H1 (cell line): ENCODE results near the gene ITPKC. TPM values are rescaled to one million over a fixed set of nuclear protein-coding genes. Genes with fewer than 3 reads are reported as not detected.

ENCODE experiments used
- CTCF ChIA-PET: fragments of 300-600 bp; sonication (Branson Sonifier 250); formaldehyde crosslinking; loops from one replicate; lab custom pipeline; 2021; ENCODE audit not compliant: partially characterized antibody; lab: Charles Lee
- POLR2A ChIA-PET: fragments of 300-600 bp; sonication (Branson Sonifier 250); formaldehyde crosslinking; loops from one replicate; lab custom pipeline; 2021; ENCODE audit warnings: inconsistent platforms; ENCODE audit not compliant: partially characterized antibody; lab: Charles Lee
- DNase-seq, 2 experiments: peaks; one replicate each; pipeline versions ENCODE4 v3.0.0 to v3.0.0-alpha.2; 2010 to 2022; ENCODE audit warnings: low spot score in 2 of 2, low read depth in 1 of 2, mixed read lengths in 1 of 2
- FAIRE-seq: peaks from 2 replicates; lab custom pipeline; 2011; peaks lifted over from hg19 to GRCh38; lab: Jason Lieb, UNC
- H2AFZ ChIP-seq: 2 replicates; pipeline ENCODE4 v1.8.1; 2012; ENCODE audit warnings: low read length, inconsistent platforms
- H2AK5ac ChIP-seq: 2 replicates; pipeline ENCODE4 v1.6.1; 2013; ENCODE audit warnings: low read depth, low read length
- H2BK120ac ChIP-seq: replicated peaks from 2 replicates; pipeline ENCODE3; 2013; ENCODE audit warnings: low read depth, low read length, inconsistent platforms
- H2BK12ac ChIP-seq: 2 replicates; pipeline ENCODE4 v1.6.1; 2013; ENCODE audit warnings: low read depth, low read length
- H2BK15ac ChIP-seq: 2 replicates; pipeline ENCODE4 v1.6.1; 2013; ENCODE audit warnings: low read length
- H2BK20ac ChIP-seq: 2 replicates; pipeline ENCODE4 v1.6.1; 2013; ENCODE audit warnings: low read length
- H2BK5ac ChIP-seq: 2 replicates; pipeline ENCODE4 v1.6.1; 2013; ENCODE audit warnings: low read depth, low read length
- H3K14ac ChIP-seq: 2 replicates; pipeline ENCODE4 v1.6.1; 2013; ENCODE audit warnings: inconsistent platforms; ENCODE audit not compliant: insufficient read length
- H3K18ac ChIP-seq: 2 replicates; pipeline ENCODE4 v1.6.1; 2013; ENCODE audit warnings: low read length; ENCODE audit errors: extremely low read depth
- H3K23ac ChIP-seq: 2 replicates; pipeline ENCODE4 v1.6.1; 2013; ENCODE audit warnings: inconsistent platforms; ENCODE audit not compliant: insufficient read length
- H3K23me2 ChIP-seq: 2 replicates; pipeline ENCODE4 v1.6.1; 2013; ENCODE audit warnings: low read depth, low read length
- H3K27ac ChIP-seq: 2 replicates; pipeline ENCODE4 v1.6.1; 2011; ENCODE audit warnings: low read depth, low read length, inconsistent platforms
- H3K27me3 ChIP-seq, 4 experiments: replicated peaks in 1 of 4; 1 replicate in 1 of 4; 2 replicates in 3 of 4; pipeline versions ENCODE4 v1.6.1 to v1.8.1; 2011 to 2013; ENCODE audit warnings: low read length in 3 of 4, mild to moderate bottlenecking in 3 of 4, inconsistent platforms in 2 of 4, mixed read lengths in 2 of 4, moderate library complexity in 1 of 4; ENCODE audit not compliant: control insufficient read depth in 3 of 4, insufficient read depth in 3 of 4; ENCODE audit errors: extremely low read depth in 1 of 4
- H3K36me3 ChIP-seq, 4 experiments: 2 replicates each; pipeline versions ENCODE4 v1.6.1 to v1.8.1; 2011 to 2013; ENCODE audit warnings: mild to moderate bottlenecking in 4 of 4, low read length in 3 of 4, moderate library complexity in 2 of 4, control low read depth in 1 of 4, inconsistent platforms in 1 of 4; ENCODE audit not compliant: insufficient read depth in 4 of 4, control insufficient read depth in 2 of 4
- H3K4ac ChIP-seq: replicated peaks from 2 replicates; pipeline ENCODE3; 2013; ENCODE audit warnings: low read length, low read depth, mixed read lengths, inconsistent platforms; ENCODE audit not compliant: insufficient read length
- H3K4me1 ChIP-seq, 4 experiments: replicated peaks in 1 of 4; 1 replicate in 1 of 4; 2 replicates in 3 of 4; pipeline versions ENCODE4 v1.6.1 to v1.8.1; 2011 to 2013; ENCODE audit warnings: low read length in 3 of 4, inconsistent platforms in 2 of 4, mixed read lengths in 1 of 4; ENCODE audit not compliant: insufficient read depth in 4 of 4, control insufficient read depth in 3 of 4
- H3K4me2 ChIP-seq, 2 experiments: 2 replicates each; pipeline versions ENCODE4 v1.6.1 to v1.8.1; 2011 to 2013; ENCODE audit warnings: low read depth in 2 of 2, low read length in 2 of 2, control low read depth in 1 of 2, inconsistent platforms in 1 of 2, mild to moderate bottlenecking in 1 of 2; ENCODE audit not compliant: insufficient read depth in 1 of 2
- H3K4me3 ChIP-seq, 4 experiments: fragments of 200-600, 300-600 bp in 1 of 4; sonication (generic), shearing (Covaris generic), sonication (Bioruptor Twin) in 1 of 4; 2 replicates each; pipeline versions ENCODE4 v1.5.1 to v1.8.1; 2011 to 2016; ENCODE audit warnings: low read length in 4 of 4, low read depth in 3 of 4, control low read depth in 2 of 4, inconsistent platforms in 2 of 4, mild to moderate bottlenecking in 2 of 4, mixed read lengths in 1 of 4, moderate library complexity in 1 of 4; ENCODE audit not compliant: insufficient read depth in 2 of 4; ENCODE audit errors: extremely low read depth in 1 of 4
- H3K56ac ChIP-seq: replicated peaks from 2 replicates; pipeline ENCODE3; 2013; ENCODE audit warnings: low read depth, mild to moderate bottlenecking, mixed read lengths, low read length, inconsistent platforms; ENCODE audit not compliant: insufficient read length
- H3K79me1 ChIP-seq: 2 replicates; pipeline ENCODE4 v1.6.1; 2013; ENCODE audit warnings: low read depth, low read length, control low read depth
- H3K79me2 ChIP-seq, 2 experiments: 2 replicates each; pipeline versions ENCODE4 v1.6.1 to v1.8.1; 2012 to 2013; ENCODE audit warnings: low read length in 2 of 2, mild to moderate bottlenecking in 2 of 2, inconsistent platforms in 1 of 2; ENCODE audit not compliant: insufficient read depth in 2 of 2, control insufficient read depth in 1 of 2
- H3K9ac ChIP-seq, 4 experiments: replicated peaks in 1 of 4; 1 replicate in 1 of 4; 2 replicates in 3 of 4; pipeline versions ENCODE4 v1.6.1 to v1.8.1; 2011 to 2013; ENCODE audit warnings: low read depth in 3 of 4, low read length in 3 of 4, control low read depth in 2 of 4, mild to moderate bottlenecking in 2 of 4, moderate library complexity in 2 of 4, inconsistent platforms in 1 of 4; ENCODE audit errors: extremely low read depth in 1 of 4
- H3K9me3 ChIP-seq, 2 experiments: 2 replicates each; pipeline versions ENCODE4 v1.6.1 to v1.8.1; 2012 to 2013; ENCODE audit warnings: mild to moderate bottlenecking in 2 of 2, moderate library complexity in 2 of 2, control low read depth in 1 of 2, inconsistent platforms in 1 of 2, low read depth in 1 of 2, low read length in 1 of 2, mixed read lengths in 1 of 2; ENCODE audit not compliant: insufficient read depth in 2 of 2
- H4K20me1 ChIP-seq, 2 experiments: replicated peaks in 1 of 2; 2 replicates each; pipeline versions ENCODE3 to v1.8.1; 2011 to 2013; ENCODE audit warnings: inconsistent platforms in 2 of 2, low read length in 2 of 2, mild to moderate bottlenecking in 1 of 2; ENCODE audit not compliant: insufficient read depth in 2 of 2, control insufficient read depth in 1 of 2
- H4K5ac ChIP-seq: 2 replicates; pipeline ENCODE4 v1.6.1; 2013; ENCODE audit warnings: low read length, low read depth, mixed read lengths, inconsistent platforms; ENCODE audit not compliant: insufficient read length
- H4K8ac ChIP-seq: 2 replicates; pipeline ENCODE4 v1.8.0; 2013; ENCODE audit warnings: mild to moderate bottlenecking, moderate library complexity, low read length, inconsistent platforms; ENCODE audit not compliant: insufficient read depth; ENCODE audit errors: extremely low read depth
- H4K91ac ChIP-seq: replicated peaks from 2 replicates; pipeline ENCODE3; 2013; ENCODE audit warnings: low read length, mixed read lengths, inconsistent platforms; ENCODE audit not compliant: insufficient read length
- ATF3 ChIP-seq: IDR thresholded peaks from 2 replicates; pipeline ENCODE4 v1.6.1; 2011; ENCODE audit warnings: low read depth, mild to moderate bottlenecking, low read length; ENCODE audit not compliant: insufficient read depth
- BCL11A ChIP-seq, 2 experiments: IDR thresholded peaks; one replicate each; pipeline ENCODE4 v1.6.1; 2011; ENCODE audit warnings: low read depth in 2 of 2, low read length in 2 of 2, mild to moderate bottlenecking in 2 of 2
- CBX5 ChIP-seq: fragments of 300-800, 300-1000 bp; sonication (generic); IDR thresholded peaks from 2 replicates; pipeline ENCODE4 v1.7.1; 2016; ENCODE audit warnings: antibody characterized with exemption, low read length, low read depth
- CTCF ChIP-seq, 3 experiments: IDR thresholded peaks; 1 replicate in 2 of 3; 2 replicates in 1 of 3; pipeline versions ENCODE4 v1.5.1 to v1.6.1; 2011; ENCODE audit warnings: low read length in 3 of 3, mild to moderate bottlenecking in 3 of 3, inconsistent platforms in 2 of 3, low read depth in 1 of 3, moderate library complexity in 1 of 3; ENCODE audit not compliant: insufficient read depth in 1 of 3; ENCODE audit errors: control extremely low read depth in 1 of 3
- NANOG ChIP-seq: IDR thresholded peaks from 2 replicates; pipeline ENCODE4 v1.6.1; 2011; ENCODE audit warnings: low read length, low read depth, mild to moderate bottlenecking, inconsistent platforms; ENCODE audit not compliant: insufficient read depth, poor library complexity, severe bottlenecking
- RAD21 ChIP-seq, 2 experiments: IDR thresholded peaks in 1 of 2; conservative IDR thresholded peaks in 1 of 2; 2 replicates each; pipeline ENCODE4 v1.6.1; 2011; ENCODE audit warnings: low read depth in 2 of 2, low read length in 2 of 2, improper control_type of control experiment in 1 of 2, inconsistent platforms in 1 of 2, mild to moderate bottlenecking in 1 of 2, moderate library complexity in 1 of 2
- SAP30 ChIP-seq: fragments of 300-600 bp; sonication (generic); IDR thresholded peaks from 2 replicates; pipeline ENCODE4 v1.7.1; 2012; ENCODE audit warnings: low read length, moderate library complexity, mild to moderate bottlenecking, inconsistent platforms; ENCODE audit not compliant: insufficient read depth, insufficient replicate concordance
- SIX5 ChIP-seq: IDR thresholded peaks from 2 replicates; pipeline ENCODE4 v1.6.1; 2011; ENCODE audit warnings: mild to moderate bottlenecking, low read depth, low read length
- TAF7 ChIP-seq: optimal IDR thresholded peaks from 2 replicates; pipeline ENCODE3; 2011; ENCODE audit warnings: low read depth, mild to moderate bottlenecking, inconsistent platforms, low read length, moderate library complexity, borderline replicate concordance
- WGBS, 2 experiments: shearing (Covaris generic) in 1 of 2; methylation state at CpG; one replicate each; pipeline versions ENCODE4 v1.1.6 to v1.1.7; 2013 to 2015; ENCODE audit warnings: low lambda C conversion rate in 2 of 2, mixed read lengths in 2 of 2, inconsistent platforms in 1 of 2, low coverage in 1 of 2, missing lambda C conversion rate in 1 of 2; ENCODE audit not compliant: insufficient replicate concordance in 2 of 2, insufficient coverage in 1 of 2, insufficient read length in 1 of 2; ENCODE audit errors: extremely low coverage in 1 of 2, missing lambda C conversion rate in 1 of 2; 5-methylcytosine and 5-hydroxymethylcytosine counted together
- polyA plus RNA-seq, 7 experiments: library from polyadenylated mRNA; depleted of rRNA in 3 of 7; stranded (reverse) in 5 of 7; unstranded in 2 of 7; fragments of >200 nt in 5 of 7; fragments of 200-250 nt in 2 of 7; gene quantifications; 1 replicate in 5 of 7; 2 replicates in 1 of 7; 4 replicates in 1 of 7; pipeline versions ENCODE4 v1.2.1 to v1.2.3, GENCODE V29; 2011 to 2013; ENCODE audit warnings: missing spikeins in 2 of 7, mixed read lengths in 2 of 7
- total RNA-seq: library from RNA; stranded (reverse); fragmentation: NEBNext Ultra II Directional; extraction: Animal tissue kit (Norgen Biotek cat#: 25700); gene quantifications from 2 replicates; pipeline ENCODE4 v1.2.1, GENCODE V29; 2021

The ITPKC gene
- total and polyA plus RNA-seq, 2 of the 8 experiments (the other 6 are each of a cell fraction or from before 2014, with no cell fraction given) = 5.2 to 8.9 TPM

- no peaks in the 10 kb centered on the region for H3K23me2 ChIP-seq
- no peak overlapping the region for H2BK120ac ChIP-seq
- no peak overlapping the region for H3K27ac ChIP-seq
- no peaks in the 10 kb centered on the region for H3K79me2 ChIP-seq
- no peak overlapping the region for H4K8ac ChIP-seq
- H4K5ac ChIP-seq = no peak overlapping the region
- ChIA-PET CTCF (interaction anchor here (0.6 to 2.5 kb wide), 3 partner anchors 9 to 182 kb away, joined by 3 to 5 read pairs (median 3); partner anchors contain the start of genes ACTMAP and SNRPA), POLR2A (interaction anchor here (0.6 to 12.4 kb wide), 7 partner anchors 13 to 79 kb away, joined by 3 to 120 read pairs (median 4); partner anchors contain the start of genes ACTMAP, COQ8B, ITPKC and SNRPA)
- H3K4ac ChIP-seq = no peak overlapping the region
- FAIRE-seq = no peak
- H3K23ac ChIP-seq = no peak overlapping the region
- H2AK5ac ChIP-seq = no peak overlapping the region
- H2AFZ ChIP-seq = no peak overlapping the region
- no peaks in the 10 kb centered on the region for H3K9me3 ChIP-seq
- H2BK5ac ChIP-seq = no peak overlapping the region
- no peak overlapping the region for H3K18ac ChIP-seq
- no peak overlapping the region for H4K91ac ChIP-seq
- no peak overlapping the region for H3K4me3 ChIP-seq
- WGBS, 2 experiments = 86% methylated on average over 6 of the region's 6 CpGs; no CpG with 5 or more reads in 1 of the 2 experiments
- no peak overlapping the region for H3K9ac ChIP-seq
- no peak overlapping the region for H3K14ac ChIP-seq
- peaks cover 0 to 13% (median 3%) of the 10 kb centered on the region in 4 experiments; a peak in 4 of 7 replicates for H3K4me1 ChIP-seq
- H2BK15ac ChIP-seq = no peak overlapping the region
- no peak overlapping the region for H2BK12ac ChIP-seq
- no peak overlapping the region for H2BK20ac ChIP-seq
- H3K36me3 ChIP-seq = peaks cover 0 to 18% (median 7%) of the 10 kb centered on the region in 4 experiments; a peak in 5 of 8 replicates
- peaks cover 0 to 8% of the 10 kb centered on the region in 2 experiments for H4K20me1 ChIP-seq
- no peak overlapping the region for H3K4me2 ChIP-seq
- H3K27me3 ChIP-seq = no peaks in the 10 kb centered on the region
- no peak overlapping the region for H3K56ac ChIP-seq
- DNase-seq = no peak
- H3K79me1 ChIP-seq = no peaks in the 10 kb centered on the region
- TF ChIP-seq RAD21 (IDR thresholded peaks at IDR 0.05 in 1 of 2, conservative IDR thresholded peaks at IDR 0.05 in 1 of 2; ENCODE audit: low read depth in 2 of 2, low read length in 2 of 2) (no peak), SAP30 (no peak), NANOG (no peak), BCL11A (IDR thresholded peaks at IDR 0.05; ENCODE audit: low read depth in 2 of 2, low read length in 2 of 2) (no peak), ATF3 (no peak), CBX5 (no peak), SIX5 (no peak), CTCF (IDR thresholded peaks at IDR 0.05; ENCODE audit: control extremely low read depth in 1 of 3, insufficient read depth in 1 of 3, low read depth in 1 of 3, low read length in 3 of 3) (no peak), TAF7 (no peak)
These were observed 23.8 kb downstream of the ITPKC start for GRCh38 chr19:40740747-40741146.
